HG02981 (cell line): ENCODE measurements around the gene RAPGEF1.
"Not testable (repeated sequence)": the region's sequence is repeated elsewhere in the genome, so short reads cannot be mapped to it uniquely, and the experiment has no call there.

ENCODE experiments used
- ATAC-seq: cut with Tn5 transposase; IDR thresholded peaks from one replicate; pipeline ENCODE4 v1.9.1; 2021; ENCODE audit warnings: mild to moderate bottlenecking, moderate library complexity; ENCODE audit not compliant: unreplicated experiment

Gene RAPGEF1

DNA sequence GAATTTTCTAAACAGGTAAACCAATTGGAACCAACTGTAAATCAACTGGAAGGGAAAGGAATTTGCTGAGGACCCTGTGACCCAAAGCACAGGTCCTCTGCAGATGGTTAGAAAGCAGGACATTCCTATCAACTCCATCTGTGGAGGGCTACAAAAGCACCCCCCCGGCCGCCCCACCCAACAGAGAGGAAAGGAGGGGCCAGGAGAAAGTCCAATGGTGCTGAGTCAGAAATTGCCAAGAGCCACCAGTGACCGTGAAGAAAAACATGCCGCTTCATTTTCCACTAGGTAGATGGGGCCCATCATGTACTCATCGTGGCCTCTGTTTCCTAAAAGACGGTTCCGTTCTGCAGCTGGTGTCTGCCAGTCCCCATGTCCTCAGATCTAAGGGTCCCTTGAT, 66.3 kb downstream of the RAPGEF1 start:
- no peak for ATAC-seq

DNA sequence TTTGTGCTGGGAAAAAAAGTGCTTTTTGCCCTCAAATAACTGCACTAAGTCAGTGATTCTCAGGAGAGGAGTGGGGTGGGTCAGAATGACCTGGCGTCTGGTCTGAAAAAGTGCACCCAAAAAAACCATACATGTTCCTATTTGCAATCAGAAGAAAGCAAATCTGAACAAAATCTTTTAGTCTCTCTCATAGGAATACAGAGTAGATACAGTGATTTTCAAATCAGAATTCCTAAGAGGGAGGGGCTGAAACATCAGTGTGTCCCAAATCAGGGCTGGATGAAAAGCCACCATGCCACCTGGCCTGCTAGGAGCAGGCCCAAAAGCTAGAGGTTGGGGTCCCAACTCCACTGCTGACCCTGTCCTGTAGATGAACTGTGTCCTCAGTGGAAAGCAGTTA, 66.8 kb downstream of the RAPGEF1 start:
- ATAC-seq: no peak

DNA sequence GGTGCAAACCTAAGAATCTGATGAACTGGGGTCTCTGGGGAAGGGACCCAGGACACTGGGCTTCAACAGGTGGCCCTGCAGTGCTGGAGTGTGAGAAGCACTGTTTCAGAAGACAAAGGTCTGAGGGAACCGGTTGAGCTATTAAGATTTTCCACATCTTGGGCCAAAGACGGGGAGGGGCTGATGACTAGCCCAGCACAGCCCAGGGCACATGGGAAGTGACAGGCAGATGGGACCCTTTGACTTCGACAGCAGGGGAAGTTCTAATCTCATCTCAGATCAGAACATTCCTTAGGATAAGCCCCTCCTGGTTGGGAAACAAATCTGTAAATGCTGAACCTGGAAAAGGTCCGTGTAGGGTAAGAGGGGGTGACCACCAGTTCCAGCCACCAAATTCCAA, 67.4 kb downstream of the RAPGEF1 start:
- no peak for ATAC-seq

DNA sequence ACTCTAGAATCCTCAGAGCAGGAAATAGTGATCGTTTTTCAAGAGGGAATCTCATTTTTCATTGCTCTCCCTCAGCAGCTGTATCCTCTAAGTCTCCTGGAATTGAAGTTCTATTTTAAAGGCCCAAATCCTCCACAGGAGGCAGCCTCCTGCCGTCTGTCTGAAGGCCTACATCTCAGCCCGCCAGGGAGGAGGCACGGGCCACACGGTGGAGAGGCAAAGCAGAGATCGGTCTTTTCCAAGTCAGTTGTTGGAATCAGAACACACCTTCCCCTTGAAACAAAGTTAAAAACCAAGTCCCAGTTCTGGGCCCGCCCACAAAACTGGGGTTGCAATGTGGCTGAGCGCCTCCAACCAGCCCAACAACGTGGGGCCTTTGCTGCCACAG, 68.7 kb downstream of the RAPGEF1 start:
- no peak for ATAC-seq

DNA sequence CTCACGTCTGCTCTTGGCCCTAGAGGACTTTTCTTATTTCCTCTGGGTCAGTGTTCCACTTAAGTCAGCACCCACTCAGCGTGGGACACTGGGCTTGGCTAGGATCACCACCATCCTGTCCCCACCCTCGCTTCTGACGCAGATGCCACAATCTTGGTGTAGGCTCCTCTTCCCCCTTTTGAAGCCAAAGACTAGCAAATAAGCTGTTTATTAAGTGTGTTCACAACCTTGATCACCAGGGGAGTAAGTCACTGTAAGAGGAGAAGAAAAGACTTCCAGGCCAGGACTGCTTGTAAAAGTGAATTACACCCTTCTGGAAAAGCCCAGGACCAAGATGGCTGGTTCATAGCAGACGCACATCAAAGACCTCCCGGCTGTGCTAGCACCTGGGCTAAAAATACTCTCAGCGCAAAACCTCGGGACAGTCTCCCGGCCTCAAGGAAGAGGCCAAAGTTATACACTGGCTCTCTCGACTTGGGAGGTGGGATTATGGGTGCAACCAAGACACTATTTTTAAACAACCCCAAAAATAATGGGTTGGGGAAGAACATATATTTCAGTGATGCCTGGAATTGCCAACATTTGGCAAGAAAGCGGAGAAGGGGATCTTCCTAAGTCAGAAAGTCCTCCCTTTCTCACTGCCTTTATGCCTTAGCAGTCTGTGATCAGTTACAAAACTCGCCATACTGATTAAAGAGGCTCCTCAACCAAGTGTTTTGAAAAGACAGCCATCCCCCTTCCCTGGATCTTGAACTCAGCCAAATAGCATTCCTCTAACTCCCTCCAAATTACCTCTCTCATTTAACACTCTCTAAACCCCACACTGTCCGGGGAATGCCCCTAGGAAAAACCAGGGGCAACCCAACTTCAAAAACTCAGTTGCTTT, 69.4 kb downstream of the RAPGEF1 start:
- no peak for ATAC-seq

DNA sequence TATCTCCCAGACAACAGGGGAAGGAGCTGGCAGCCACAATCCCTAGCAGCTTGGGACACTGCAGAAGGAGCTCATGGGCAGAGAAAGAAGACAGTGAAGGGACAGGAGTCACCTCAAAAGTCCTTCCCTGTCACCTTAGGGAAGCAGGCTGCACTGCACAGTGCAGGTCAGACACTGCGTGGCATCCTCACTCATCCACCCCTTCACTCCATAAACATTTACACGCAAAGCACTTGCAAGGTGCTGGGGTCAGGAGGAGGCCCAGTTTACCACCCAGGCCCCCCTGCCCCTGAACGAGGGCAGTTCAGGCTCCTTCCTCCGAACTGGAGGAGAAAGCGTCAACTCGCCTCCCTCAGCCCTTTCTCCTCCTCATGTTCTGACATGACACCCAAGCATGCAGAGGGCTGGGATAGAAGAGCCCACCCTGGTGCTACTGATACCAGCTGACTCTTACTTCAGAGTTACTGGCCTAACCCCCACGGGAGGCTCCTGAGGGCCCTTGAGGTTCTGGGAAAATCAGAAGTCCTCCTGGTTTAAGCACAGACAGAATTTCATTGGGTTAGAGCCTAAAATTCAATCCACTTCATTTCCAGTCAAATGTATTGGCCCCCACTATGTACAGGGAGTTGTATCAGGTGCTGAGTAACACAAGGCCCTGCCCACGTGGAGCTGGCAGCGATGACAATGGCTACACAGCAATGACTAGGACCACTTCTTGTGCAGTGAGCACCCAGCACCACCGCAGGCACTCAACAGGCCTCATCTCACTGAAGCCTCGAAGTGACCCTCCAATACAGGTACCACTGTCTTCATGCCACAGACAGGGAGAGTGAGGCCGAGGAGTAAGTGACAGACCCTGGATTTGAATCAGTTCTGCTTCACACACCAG, 70.4 kb downstream of the RAPGEF1 start:
- ATAC-seq: no peak

DNA sequence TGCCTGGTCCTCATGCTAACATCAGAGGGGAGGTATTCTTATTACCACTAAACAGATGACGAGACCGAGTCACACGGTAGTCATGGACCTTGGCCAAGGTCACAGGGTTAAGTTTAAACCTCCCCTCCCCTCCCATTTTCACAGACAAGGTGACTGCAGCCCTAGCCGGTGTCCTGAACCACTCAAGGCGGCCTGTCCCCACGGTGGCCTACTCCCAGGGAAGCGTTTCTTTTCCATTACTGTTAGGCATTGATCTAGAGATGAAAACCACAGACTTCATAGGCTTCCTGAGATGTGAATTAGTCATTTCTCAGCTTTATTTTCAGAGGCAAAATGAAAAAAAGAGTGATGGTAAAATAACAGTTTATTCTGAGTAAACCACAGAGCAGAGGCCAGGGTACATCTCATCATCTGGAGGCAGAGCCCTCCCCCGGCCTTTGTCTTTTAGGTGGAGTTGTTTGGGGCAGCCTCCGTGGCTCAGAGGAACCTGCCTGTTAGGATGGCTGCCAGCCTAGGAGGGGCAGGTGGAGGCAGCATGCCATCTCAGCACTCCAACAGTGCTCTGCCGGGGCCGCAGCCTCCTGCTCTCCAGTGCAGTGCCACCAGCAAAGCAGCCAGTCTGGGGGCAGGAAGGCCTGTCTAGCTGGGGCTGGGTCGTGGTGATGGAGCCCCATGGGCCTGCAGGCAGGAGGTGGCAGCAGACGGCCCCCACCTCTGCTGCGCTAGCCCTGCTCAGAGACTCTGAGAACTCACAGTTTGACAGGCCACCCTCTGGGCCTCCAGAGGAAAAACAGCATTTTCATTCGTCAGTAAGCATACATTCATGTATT, 71.2 kb downstream of the RAPGEF1 start:
- peak; percentile 54 for ATAC-seq

DNA sequence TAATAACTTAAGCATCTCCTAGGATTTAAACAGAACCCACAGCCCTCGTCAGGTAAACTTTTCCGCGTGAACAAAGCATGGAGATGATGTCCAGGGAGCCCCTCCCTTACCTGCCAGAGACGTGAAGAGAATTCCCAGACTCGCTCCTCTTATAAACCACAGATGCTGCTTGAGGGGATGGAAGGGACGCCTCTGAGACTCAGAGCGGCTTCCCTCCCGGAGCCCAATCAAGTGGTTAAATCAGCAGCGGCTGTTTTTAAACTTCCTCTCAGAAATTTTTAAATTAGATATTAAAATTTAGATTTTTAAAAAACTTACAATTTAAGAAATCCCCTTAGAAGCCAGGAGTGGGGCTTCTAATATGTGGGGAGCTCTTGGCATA, 71.8 kb downstream of the RAPGEF1 start:
- no peak for ATAC-seq

DNA sequence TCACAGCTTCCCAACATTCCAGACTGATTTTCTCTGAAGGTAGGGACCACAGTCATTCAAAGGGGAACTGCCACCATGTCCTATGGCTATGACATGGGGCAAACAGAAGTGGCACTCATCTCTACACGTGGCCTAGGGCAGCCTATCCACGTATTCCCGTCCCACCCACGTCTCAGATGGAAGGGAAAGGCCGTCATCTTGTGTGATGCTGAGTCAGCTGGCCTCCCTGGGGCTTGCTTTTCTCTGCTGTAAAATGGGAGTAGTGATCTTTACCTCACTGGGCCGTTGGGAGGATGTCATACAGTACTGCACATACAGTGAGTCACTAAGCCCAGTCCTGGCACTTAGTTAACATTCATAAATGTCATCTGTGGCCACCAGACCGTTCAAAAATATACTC, 72.3 kb downstream of the RAPGEF1 start:
- ATAC-seq: no peak

DNA sequence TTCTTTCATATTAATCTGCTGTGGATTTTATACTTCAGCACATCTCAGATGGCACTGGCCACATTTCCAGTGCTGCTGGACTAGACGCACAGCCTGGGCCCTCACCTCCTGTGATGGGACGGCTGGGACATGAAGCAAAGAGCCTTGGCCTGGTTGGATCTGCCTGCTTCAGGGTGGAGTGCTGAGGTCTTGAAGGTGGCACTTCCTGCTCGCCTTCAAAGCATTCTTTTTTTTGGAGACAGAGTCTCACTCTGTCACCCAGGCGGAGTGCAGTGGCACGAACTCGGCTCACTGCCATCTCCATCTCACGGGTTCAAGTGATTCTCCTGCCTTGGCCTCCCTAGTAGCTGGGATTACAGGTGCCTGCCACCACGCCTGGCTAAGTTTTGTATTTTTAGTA, 73.1 kb downstream of the RAPGEF1 start:
- ATAC-seq: no peak

DNA sequence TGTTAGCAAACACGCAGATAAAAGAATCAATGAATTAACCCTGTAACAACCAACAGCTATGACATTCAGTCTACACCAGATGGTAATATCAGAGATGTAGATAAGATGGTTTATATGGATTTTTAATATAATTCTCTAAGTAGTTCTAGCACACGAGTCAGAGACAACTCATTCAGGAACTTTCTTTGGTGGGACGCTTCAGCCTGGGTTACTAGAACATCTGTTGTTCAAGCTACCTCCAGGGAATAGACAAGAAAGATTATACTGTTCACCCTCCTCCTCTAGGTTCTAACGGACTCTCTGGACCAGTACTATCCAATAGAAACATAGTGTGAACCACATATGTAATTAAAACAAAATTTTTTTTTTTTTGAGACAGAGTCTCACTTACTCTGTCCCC, 73.8 kb downstream of the RAPGEF1 start:
- no peak for ATAC-seq

DNA sequence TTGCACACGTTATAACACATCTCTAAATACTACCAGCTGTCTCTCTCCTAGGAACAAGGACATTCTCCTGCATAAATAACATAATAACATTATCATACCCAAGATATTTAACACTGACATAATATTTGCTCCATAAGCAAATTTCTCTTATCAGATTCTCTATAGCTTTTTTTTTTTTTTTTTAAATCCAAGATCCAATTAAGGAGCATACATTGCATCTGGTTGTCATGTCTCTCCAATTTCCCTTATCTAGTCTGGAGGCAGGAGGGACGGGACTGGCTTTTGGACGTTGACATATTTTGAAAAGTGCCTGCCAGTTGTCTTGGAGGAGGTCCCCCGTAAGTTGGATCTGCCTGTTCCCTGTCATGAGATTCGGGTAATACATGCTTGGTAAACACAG, 76.6 kb downstream of the RAPGEF1 start:
- ATAC-seq: no peak

DNA sequence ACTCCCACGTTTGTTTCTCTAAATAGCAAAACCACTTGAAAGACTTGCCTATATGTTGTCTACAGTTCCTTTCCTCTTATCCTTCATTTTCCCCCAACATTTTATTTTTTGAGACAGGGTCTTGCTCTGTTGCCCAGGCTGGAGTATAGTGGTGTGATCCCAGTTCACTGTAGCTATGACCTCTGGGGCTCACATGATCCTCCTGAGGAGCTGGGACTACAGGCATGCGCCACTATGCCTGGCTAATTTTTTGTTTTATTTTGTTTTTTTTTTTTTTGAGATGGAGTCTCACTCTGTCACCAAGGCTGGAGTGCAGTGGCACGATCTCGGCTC, 77.6 kb downstream of the RAPGEF1 start:
- ATAC-seq: not testable (repeated sequence)

DNA sequence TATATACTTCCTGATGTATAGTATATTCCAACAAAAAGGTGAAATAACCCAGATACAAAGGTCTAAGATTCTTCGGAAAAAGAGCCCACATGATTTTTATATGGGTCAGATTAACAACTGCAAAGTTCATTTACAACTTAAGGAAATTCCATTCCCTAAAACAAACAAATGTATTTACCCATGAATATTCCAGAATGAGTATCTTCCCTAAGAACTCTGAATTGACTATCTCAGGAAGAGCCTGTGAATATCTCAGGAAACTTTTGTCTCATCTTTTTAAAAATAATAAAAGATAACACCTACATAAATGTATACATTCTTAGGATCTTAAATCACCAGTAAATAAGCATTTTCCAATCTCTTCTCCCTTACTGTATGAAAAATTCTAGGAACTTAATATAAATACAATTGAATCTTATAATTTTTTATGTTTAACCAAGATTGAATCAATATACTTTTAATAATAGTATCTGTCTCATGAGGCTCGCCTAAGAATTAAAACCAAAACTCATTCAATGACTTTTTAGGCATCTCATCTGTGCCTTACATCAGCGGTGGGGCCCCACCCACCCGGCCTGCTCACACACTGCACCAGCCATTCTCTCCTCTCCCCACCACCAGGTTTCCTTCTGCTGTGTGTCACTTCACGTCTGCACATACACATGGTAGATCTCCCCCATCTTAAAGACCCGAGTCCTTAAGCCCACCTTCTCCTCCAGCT, 78.1 kb downstream of the RAPGEF1 start:
- no peak for ATAC-seq

DNA sequence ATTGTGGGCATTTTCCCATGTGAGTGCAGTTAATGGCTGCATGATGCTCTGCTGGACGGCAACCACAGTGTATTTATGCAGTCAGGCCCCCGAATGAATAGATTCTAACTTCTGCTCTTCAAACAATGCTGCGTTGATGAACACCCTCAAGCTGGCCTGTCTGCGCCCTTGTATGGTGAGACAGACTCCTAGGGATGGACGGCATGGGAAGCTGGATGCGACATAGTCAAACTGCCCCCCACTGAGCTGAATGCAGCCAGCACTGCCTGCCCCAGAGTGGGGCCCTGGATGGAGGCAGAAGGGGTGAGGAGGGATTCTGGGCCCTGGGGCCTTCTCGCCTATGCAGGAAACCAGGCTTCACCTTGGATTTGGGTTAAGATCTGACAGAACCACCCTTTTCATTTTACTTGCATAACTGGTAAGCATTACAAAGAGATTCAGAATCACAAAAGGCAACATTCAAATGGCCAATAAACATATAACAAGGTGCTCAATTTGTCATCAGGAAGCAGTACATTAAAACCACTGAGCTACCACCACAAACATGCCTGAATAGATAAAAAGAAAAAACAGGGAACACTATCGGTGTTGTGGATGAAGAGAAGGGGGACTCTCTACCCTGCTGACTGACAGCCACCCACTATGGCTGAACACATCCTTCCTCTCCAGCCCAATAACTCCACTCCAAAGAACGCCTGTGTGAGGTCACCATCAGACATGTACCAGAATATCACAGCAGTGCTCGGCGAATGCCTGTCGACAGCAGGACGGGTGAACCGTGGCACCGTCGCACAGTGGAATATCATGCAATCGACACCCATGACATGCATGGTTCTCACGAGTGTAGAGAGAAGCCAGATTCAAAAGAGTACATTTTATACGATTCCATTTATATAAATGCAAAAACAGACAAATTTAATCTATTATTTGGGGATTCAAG, 79.1 kb downstream of the RAPGEF1 start:
- ATAC-seq: no peak

DNA sequence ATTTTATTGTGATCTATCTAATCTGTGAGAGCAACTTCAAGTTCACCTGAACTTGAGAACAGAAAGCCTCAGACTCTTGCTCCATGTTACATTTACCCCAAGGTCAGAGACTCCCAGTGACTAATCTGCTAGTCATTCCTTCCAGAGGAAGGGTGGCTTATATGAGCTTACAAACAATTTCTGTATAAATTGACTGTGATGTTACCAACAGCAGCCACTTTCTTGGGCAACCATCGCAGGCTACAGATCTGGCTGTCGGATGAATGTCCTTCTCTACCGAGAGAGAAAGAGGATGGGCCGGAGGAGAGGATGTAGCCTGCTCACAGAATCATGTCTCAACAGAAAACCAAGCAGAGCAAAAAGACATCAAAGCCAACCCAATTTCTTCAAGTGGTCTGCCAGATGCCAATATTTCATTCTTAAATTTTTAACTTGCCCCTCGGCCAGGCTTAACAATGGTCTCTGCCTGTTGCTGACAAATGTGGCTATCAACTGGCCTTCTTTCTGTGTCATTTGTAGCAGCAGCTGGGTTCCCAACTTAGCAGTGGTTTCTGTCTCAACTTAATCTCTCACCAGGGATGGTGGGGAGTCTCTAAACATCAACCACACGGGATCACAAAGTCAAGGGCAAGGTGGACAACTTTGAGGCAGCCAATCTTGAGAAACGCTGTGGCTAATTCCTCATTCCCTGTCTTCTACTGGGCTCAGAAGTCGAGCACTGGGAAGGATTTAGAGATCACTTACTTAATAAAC, 81.3 kb downstream of the RAPGEF1 start:
- no peak for ATAC-seq

DNA sequence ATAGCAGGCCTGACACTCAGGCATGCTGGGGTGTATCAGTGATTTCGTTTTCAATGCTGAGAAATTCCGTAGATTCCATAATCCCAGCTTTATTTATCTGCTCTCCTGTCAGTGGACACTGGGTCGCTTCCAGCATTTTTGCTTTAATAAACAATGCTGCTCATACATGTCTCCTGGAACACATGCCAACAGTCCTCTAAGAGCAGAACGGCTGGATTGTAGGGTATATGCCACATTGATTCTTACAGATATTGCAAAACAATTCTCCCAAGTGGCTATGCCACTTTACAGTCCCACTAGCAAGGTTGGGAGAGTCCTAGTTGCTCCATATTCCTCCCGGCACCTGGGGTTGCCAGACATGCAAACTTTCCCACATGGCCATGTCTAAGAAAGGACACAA, 81.9 kb downstream of the RAPGEF1 start:
- ATAC-seq: no peak

DNA sequence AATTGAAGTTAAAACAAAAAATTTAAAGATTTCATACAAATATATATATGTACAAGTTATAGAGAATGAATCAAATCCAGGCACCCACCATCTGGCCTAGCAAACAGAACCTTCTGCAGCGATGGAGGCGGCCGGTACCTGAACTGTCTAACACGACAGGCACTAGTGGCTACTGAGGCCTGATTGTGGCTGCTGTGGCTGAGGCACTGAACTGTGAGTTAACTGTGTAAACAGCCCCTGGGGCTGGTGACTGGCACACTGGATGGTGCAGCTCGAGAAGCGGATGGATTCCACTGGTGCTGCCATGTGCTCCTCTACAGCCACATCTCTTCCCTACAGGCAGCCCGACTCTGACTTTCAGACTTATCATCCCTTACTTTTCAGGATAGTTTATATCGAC, 82.4 kb downstream of the RAPGEF1 start:
- no peak for ATAC-seq

DNA sequence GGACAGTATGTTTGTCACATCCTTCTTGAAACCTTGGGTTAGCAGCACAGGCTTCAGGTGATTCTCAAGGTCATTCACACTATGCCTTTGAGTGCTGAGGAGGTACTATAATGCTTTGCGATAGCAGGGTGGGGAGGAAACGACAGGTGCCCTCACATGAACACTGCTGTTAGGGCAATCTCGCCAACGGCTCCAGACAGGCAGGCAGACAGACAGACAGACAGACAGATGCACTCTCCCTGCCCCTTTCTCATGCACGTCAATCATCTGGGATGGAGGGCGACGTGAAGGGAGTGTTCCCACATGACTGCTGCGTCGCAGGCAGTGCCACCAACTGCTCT, 82.9 kb downstream of the RAPGEF1 start:
- peak; percentile 4 for ATAC-seq
